ENCODE data around the gene WDR70.
"Not testable (repeated sequence)": the region's sequence is repeated elsewhere in the genome, so short reads cannot be mapped to it uniquely, and the experiment has no call there.

WDR70 gene

DNA sequence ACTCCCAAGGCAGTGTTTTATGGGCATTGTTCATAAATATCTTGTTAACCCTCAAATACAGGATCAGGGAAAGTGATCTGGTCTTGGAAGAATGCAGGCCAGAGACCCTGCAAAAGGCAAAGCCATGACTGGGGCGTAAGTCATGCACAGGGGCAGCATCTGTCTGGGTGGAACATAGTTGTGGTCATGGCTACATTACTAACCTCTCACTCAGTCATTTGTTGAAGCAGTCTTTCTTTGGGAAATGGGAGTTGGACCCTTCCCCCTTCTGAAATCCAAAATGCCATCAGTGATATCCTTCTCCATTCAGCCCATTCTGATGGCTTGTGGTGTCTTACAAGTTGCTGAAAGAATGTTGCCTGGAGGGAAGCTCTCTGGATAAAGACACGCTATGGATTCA lies 392.6 kb downstream of the WDR70 start:
- FAIRE-seq: no peak

GRCh38 chr5:37772255-37772654 lies 393.1 kb downstream of the WDR70 start:
- no peak for FAIRE-seq

DNA sequence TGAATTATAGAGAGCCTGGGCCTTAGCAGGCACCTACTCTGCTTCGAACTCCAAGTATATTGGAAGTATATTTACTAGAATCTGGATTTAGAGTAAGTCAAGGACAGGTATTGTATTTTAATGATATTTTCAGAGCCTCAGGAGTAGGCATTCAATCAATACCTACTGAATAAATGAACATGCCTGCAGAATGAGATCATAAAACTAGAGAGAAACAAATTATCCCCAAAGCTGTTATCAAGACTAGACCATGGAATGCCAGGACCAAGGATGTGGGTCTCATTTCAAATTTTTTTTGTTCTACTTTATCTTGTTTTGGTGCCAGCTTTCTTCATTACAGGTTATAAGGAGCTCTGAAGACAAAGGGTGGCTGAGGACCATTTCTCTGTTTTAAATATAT lies 394.7 kb downstream of the WDR70 start:
- FAIRE-seq: no peak

DNA sequence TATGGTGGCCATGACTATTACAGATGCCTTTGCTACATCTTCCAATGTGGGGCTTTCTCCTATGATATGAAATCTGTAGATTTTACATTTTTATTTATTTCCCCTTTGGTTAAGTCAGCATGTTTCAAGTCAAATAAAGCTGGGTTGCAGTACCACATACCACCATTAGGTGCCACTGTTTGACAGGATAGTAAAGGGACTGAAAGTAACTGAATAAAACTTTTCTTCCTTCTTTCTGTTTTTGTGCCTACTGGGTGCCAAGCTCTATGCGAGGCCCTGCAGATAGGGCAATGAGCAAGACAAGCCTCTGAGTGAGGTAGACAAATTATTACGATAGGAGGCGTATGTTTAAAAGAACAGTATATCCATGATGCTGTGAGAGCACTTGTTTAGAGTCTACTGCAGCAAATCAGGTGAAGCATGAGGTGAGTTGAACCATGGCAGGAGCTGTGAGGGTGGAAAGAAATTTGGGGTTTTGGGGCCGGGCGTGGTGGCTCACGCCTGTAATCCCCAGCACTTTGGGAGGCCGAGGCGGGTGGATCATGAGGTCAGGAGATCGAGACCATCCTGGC lies 395.9 kb downstream of the WDR70 start:
- FAIRE-seq: no peak

GRCh38 chr5:37776826-37777225 lies 397.7 kb downstream of the WDR70 start:
- no peak for FAIRE-seq

DNA sequence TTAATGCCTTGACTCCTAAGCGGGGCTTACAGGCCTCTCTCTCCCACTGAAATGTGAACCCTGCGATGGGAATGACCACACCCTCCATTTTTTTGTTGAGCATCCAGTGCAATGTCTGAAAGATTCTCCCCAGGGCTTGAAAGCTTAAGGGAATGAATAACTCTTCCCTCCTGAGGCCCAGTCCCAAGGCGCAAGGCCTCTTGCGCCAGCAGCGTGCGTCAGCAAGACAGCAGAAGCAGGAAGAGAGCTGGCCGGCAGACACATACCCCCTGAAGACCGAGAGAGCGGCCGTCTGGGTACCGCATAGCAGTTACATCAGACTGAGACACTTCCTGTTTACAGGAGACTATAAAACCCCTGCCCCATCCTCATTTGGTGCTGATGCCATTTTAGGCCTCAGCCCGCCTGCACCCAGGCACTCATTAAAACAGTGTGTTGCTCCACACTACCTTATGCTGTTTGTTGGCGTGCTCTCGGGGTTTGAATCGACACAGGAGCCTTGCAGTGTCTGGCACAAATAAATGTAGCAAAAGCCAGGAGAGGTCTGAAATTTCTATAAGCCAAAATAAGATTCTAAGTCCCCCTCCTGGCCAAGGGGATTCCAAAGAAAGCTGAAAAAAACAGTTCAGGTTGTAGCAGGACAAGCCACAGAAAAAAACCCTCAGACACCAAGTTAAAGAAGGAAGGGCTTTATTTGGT lies 398.5 kb downstream of the WDR70 start:
- no peak for FAIRE-seq

GRCh38 chr5:37781409-37781808 lies 402.3 kb downstream of the WDR70 start:
- FAIRE-seq: not testable (repeated sequence)

DNA sequence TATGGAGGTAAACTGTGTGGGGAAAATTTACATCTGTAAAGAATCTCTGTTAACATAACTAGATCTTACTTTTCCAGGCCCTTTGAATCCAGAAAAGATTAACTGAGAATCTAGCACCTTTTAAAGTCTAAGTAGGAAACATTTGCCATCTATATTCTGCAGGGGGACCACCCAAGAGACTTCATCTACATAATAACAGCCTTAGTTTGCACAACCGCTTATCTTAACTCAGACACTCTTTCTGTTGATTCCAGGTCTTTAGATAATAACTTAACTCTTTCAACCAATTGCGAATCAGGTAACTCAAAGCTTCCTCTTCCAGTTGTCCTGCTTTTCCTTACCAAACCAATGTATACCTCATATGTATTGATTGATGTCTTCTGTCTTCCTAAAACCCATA lies 407.3 kb downstream of the WDR70 start:
- no peak for FAIRE-seq

DNA sequence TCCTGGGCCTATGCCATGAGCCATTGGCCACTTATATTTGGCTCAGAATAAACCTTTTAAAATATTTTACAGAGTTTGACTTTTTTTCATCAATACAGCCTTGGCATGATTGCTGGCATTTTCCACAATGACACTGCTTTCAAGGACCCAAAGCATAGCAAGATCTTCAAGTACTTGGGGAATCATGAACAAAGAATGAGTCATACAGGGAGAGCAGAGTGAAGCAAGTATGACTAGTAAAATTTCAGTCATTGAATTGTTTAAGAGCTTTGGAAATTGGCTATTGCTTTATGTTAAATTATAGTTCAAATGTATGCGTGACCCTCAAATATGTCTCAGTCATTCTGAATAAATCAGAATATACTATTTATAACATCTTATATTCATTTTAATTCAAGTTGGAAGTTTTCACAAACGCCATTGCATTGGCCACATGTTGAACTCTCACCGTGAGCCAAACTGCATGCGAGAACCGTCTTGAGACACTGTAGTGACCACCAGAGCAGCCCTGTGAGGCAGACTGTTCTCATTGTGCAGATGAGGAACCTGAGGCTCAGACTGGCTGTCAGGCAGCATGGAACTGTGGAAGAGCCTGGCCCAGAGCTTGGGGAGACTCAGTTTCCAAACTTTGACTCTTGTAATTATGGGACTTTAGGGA lies 407.9 kb downstream of the WDR70 start:
- FAIRE-seq: no peak

GRCh38 chr5:37787742-37788141 lies 408.6 kb downstream of the WDR70 start:
- FAIRE-seq: no peak

DNA sequence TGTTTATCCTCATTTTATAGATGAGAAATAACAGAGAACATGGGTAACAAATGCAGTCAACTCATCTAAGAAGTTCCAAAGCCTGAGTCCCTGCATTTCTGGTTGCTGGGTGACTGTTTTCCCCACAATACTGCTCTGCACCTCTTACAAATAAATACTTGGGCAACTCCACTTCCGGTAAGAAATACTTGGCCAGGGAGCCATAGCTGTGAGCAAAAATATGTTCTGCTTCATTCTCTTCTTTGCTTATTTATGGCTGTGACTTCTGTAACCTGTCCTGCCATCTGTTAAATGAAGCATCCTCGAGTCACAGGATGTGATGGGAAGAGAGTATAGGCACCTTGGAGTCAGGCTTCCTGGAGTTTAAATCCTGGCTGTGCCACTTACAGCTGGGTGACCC lies 410.9 kb downstream of the WDR70 start:
- no peak for FAIRE-seq

DNA sequence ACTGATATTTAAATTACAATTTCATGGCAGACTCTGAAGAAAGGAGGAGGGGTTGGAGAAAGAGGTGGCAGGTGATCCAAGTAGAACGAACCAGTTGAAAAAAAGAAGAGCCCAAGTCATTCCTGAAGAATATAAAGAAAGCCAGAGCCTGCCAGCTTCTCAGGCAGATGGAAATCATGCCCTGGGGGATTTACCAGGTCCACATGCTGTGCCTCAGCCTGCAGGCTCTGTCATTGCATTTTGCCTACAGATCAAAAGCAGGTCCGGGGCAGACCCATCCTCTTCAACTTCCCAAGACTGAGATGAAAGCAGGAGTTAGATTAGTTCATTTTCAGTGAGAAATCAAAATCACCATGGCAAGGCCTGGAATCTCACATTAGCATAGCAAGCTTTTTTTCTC lies 412.2 kb downstream of the WDR70 start:
- no peak for FAIRE-seq

- no peak for FAIRE-seq
These were observed 414.0 kb downstream of the WDR70 start for GRCh38 chr5:37792975-37793631.

GRCh38 chr5:37795292-37795691 lies 416.2 kb downstream of the WDR70 start:
- not testable (repeated sequence) for FAIRE-seq

DNA sequence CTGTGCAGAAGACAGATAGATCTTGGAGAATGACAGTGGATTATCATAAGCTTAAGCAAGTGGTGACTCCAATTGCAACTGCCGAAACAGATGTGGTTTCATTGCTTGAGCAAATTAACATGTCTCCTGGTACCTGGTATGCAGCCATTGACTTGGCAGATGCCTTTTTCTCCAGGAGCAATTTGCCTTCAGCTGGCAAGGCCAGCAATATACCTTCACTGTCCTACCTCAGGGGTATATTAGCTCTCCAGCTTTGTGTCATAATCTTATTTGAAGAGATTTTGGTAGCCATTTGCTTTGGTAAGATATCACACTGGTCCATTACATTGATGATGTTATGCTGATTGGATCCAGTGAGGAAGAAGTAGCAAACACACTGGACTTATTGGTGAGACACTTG lies 417.3 kb downstream of the WDR70 start:
- not testable (repeated sequence) for FAIRE-seq

- FAIRE-seq: no peak
These were observed 420.8 kb downstream of the WDR70 start for GRCh38 chr5:37799865-37800421.

DNA sequence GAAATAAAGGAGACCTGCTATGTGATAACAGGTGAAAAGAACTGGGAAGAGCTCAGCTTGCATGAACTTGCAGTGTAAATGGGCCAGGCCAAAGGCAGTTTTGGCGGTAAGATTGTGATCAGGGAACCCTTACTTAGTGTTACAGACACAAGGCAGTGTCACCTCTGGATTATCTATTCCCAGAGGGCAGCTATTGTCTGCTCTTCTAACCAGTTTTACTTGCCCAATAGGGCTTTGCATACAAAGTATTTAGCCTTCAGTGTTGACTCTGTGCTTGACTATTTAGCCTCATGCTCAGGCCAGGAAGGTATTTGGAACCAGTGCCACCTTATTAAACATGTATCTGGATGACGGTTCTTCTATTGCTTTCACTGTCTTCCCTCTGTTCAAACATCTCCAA lies 422.4 kb downstream of the WDR70 start:
- FAIRE-seq: no peak
